OCI-LY7 (cell line): ENCODE data around the gene ATP6V1B1. TPM values are rescaled to one million over a fixed set of nuclear protein-coding genes. Genes with fewer than 3 reads are reported as not detected.

Experiments used
- BruUV-seq: library from RNA; stranded (reverse); fragments of 400-500 nt; replicated peaks from 2 replicates; lab custom pipeline; 2021; lab: Mats Ljungman, UMichigan
- CTCF ChIA-PET: fragments of 300-600 bp; sonication (Branson Sonifier 250); formaldehyde crosslinking; loops from one replicate; lab custom pipeline; 2022; ENCODE audit warnings: antibody characterized with exemption; ENCODE audit not compliant: unreplicated experiment; lab: Charles Lee
- POLR2A ChIA-PET: fragments of 300-600 bp; sonication (Branson Sonifier 250); formaldehyde crosslinking; loops from one replicate; lab custom pipeline; 2022; ENCODE audit warnings: antibody characterized with exemption; lab: Charles Lee
- DNase-seq: peaks from one replicate; pipeline ENCODE4 v3.0.0-alpha.2; 2015; ENCODE audit warnings: low spot score
- H2AFZ ChIP-seq: fragments of 200-600 bp; sonication (generic), shearing (Covaris generic); 2 replicates; pipeline ENCODE4 v1.6.1; 2014; ENCODE audit warnings: mild to moderate bottlenecking, antibody characterized with exemption, low read length, moderate library complexity
- H3K27ac ChIP-seq: fragments of 200-600 bp; sonication (generic); 2 replicates; pipeline ENCODE4 v1.5.1; 2014; ENCODE audit warnings: mixed run types, low read depth, mild to moderate bottlenecking, moderate library complexity, low read length, inconsistent platforms; ENCODE audit not compliant: poor library complexity, severe bottlenecking
- H3K36me3 ChIP-seq: fragments of 200-600 bp; sonication (generic); 2 replicates; pipeline ENCODE4 v1.6.1; 2014; ENCODE audit warnings: mild to moderate bottlenecking, antibody characterized with exemption, low read length, moderate library complexity, mixed read lengths; ENCODE audit not compliant: insufficient read depth
- H3K4me1 ChIP-seq: fragments of 200-600 bp; sonication (generic); 2 replicates; pipeline ENCODE4 v1.5.1; 2014; ENCODE audit warnings: mild to moderate bottlenecking, low read length; ENCODE audit not compliant: insufficient read depth, poor library complexity, severe bottlenecking
- H3K4me2 ChIP-seq: fragments of 200-600 bp; sonication (generic); 2 replicates; pipeline ENCODE4 v1.6.1; 2014; ENCODE audit warnings: mild to moderate bottlenecking, low read length
- H3K4me3 ChIP-seq: fragments of 200-600 bp; sonication (generic); 2 replicates; pipeline ENCODE4 v1.5.1; 2014; ENCODE audit warnings: mild to moderate bottlenecking, low read depth, low read length; ENCODE audit not compliant: poor library complexity, severe bottlenecking
- H3K79me2 ChIP-seq: fragments of 200-600 bp; sonication (generic); 2 replicates; pipeline ENCODE4 v1.6.1; 2016; ENCODE audit warnings: low read depth, mild to moderate bottlenecking, low read length, moderate library complexity, mixed read lengths; ENCODE audit not compliant: insufficient read depth
- H3K9me2 ChIP-seq: fragments of 200-600 bp; sonication (generic); 2 replicates; pipeline ENCODE4 v1.6.1; 2016; ENCODE audit warnings: mild to moderate bottlenecking, low read length, mixed read lengths; ENCODE audit not compliant: insufficient read depth
- H3K9me3 ChIP-seq: fragments of 200-600 bp; sonication (generic); 2 replicates; pipeline ENCODE4 v1.6.1; 2014; ENCODE audit warnings: mild to moderate bottlenecking, mixed run types, low read length, mixed read lengths
- H4K20me1 ChIP-seq: fragments of 200-600 bp; sonication (generic); 2 replicates; pipeline ENCODE4 v1.6.1; 2014; ENCODE audit warnings: mild to moderate bottlenecking, antibody characterized with exemption, low read length, moderate library complexity, mixed read lengths; ENCODE audit not compliant: insufficient read depth
- EZH2phosphoT487 ChIP-seq: fragments of 200-600 bp; sonication (generic); IDR thresholded peaks from 2 replicates; pipeline ENCODE4 v1.6.1; 2018; ENCODE audit warnings: low read depth, borderline replicate concordance, mild to moderate bottlenecking, mixed run types, antibody characterized with exemption, low read length, moderate library complexity, mixed read lengths
- intact Hi-C: fragments of 100-400 bp; cut with micrococcal nuclease; formaldehyde crosslinking; loops from one replicate; pipeline ENCODE4 v1.10.0; 2022; ENCODE audit not compliant: unreplicated experiment
- total RNA-seq, 2 experiments: library from RNA; depleted of rRNA in 1 of 2; stranded (reverse); fragments of >200 nt in 1 of 2; shearing (Covaris generic) in 1 of 2; gene quantifications; 2 replicates each; pipeline ENCODE4 v1.2.3, GENCODE V29; 2014 to 2022
- TF ChIP-seq, protein P1 (sequence below): fragments of 200-600 bp; sonication (generic); conservative IDR thresholded peaks from 2 replicates; pipeline ENCODE4 v1.5.1; 2014; ENCODE audit warnings: mild to moderate bottlenecking, antibody characterized with exemption, low read length, moderate library complexity, mixed read lengths

ATP6V1B1 gene
- total RNA-seq, 2 experiments from 2014 or later = not detected

DNA sequence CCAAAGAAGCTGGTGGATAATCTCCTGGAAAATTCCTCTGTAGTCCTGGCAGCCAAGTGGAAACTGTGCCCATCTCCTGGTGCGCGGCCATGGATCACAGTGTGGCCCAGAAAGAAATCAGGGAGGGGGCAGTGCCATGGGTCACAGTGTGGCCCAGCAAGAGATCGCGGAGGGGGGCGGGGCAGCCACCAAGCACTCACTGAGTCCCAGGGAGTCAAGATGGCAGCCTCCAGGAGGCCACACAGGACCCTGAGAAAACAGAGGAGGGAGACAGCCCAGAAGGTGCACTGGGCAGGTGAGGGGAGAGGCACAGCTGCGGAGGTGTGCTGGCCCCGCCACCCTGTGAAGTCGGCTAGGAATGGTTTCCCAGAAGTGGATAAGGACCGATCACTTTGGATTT lies 8.1 kb upstream of the ATP6V1B1 start:
- POLR2A ChIA-PET = no interaction called here
- no peaks in the 10 kb centered on the region for H3K36me3 ChIP-seq
- no peaks in the 10 kb centered on the region for H3K79me2 ChIP-seq
- CTCF ChIA-PET = no interaction called here
- H3K27ac ChIP-seq = no peak overlapping the region
- H3K4me3 ChIP-seq = no peak overlapping the region
- no peaks in the 10 kb centered on the region for H4K20me1 ChIP-seq
- no peak for DNase-seq
- H2AFZ ChIP-seq = no peak overlapping the region
- no peak overlapping the region for H3K4me2 ChIP-seq
- TF ChIP-seq EZH2phosphoT487 = no peak
- TF ChIP-seq, protein P1, sequence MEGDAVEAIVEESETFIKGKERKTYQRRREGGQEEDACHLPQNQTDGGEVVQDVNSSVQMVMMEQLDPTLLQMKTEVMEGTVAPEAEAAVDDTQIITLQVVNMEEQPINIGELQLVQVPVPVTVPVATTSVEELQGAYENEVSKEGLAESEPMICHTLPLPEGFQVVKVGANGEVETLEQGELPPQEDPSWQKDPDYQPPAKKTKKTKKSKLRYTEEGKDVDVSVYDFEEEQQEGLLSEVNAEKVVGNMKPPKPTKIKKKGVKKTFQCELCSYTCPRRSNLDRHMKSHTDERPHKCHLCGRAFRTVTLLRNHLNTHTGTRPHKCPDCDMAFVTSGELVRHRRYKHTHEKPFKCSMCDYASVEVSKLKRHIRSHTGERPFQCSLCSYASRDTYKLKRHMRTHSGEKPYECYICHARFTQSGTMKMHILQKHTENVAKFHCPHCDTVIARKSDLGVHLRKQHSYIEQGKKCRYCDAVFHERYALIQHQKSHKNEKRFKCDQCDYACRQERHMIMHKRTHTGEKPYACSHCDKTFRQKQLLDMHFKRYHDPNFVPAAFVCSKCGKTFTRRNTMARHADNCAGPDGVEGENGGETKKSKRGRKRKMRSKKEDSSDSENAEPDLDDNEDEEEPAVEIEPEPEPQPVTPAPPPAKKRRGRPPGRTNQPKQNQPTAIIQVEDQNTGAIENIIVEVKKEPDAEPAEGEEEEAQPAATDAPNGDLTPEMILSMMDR = no peak
- no TSS peak for BruUV-seq
- no peaks in the 10 kb centered on the region for H3K9me3 ChIP-seq
- no peaks in the 10 kb centered on the region for H3K9me2 ChIP-seq
- peaks cover 7% of the 10 kb centered on the region for H3K4me1 ChIP-seq
- intact Hi-C loops = no loop called here

GRCh38 chr2:70928366-70928765 lies 7.3 kb upstream of the ATP6V1B1 start:
- no peak overlapping the region for H3K27ac ChIP-seq
- no TSS peak for BruUV-seq
- intact Hi-C loops = no loop called here

More at GRCh38 chr2:70928366-70928765, 7.3 kb upstream of the ATP6V1B1 start:
- TF ChIP-seq, protein P1 = no peak
- no peak for TF ChIP-seq EZH2phosphoT487
- CTCF ChIA-PET = no interaction called here
- no peak for DNase-seq
- H3K4me3 ChIP-seq = no peak overlapping the region
- H3K4me2 ChIP-seq = no peak overlapping the region
- no peak overlapping the region for H2AFZ ChIP-seq
- peaks cover 7% of the 10 kb centered on the region for H3K4me1 ChIP-seq
- no peaks in the 10 kb centered on the region for H3K9me2 ChIP-seq
- POLR2A ChIA-PET = interaction anchor here (0.6 kb wide), 1 partner anchor 623 kb away, joined by 3 read pairs; no protein-coding TSS in a partner anchor
- no peaks in the 10 kb centered on the region for H4K20me1 ChIP-seq
- no peaks in the 10 kb centered on the region for H3K79me2 ChIP-seq
- no peaks in the 10 kb centered on the region for H3K9me3 ChIP-seq
- no peaks in the 10 kb centered on the region for H3K36me3 ChIP-seq
